NCI-H2227 (cell line): ENCODE measurements around the gene SC5D.
A peak's percentile ranks its signal among the peaks of the same experiment; 100 is the strongest.

Experiments
- DNase-seq: peaks from one replicate; lab custom pipeline; 2025; ENCODE audit not compliant: unreplicated experiment; lab: John Stamatoyannopoulos, UW

The SC5D gene

GRCh38 chr11:121328176-121328966 lies 35.8 kb downstream of the SC5D start:
- no peak for DNase-seq

- DNase-seq: no peak
Measured at GRCh38 chr11:121328967-121329679, 36.6 kb downstream of the SC5D start.

GRCh38 chr11:121329781-121330395 lies 37.3 kb downstream of the SC5D start:
- DNase-seq: no peak

- no peak for DNase-seq
Measured at GRCh38 chr11:121330614-121331435, 38.3 kb downstream of the SC5D start.

GRCh38 chr11:121334973-121335710 lies 42.6 kb downstream of the SC5D start:
- peak; percentile 37 for DNase-seq

- no peak for DNase-seq
Measured at GRCh38 chr11:121336279-121336937, 43.8 kb downstream of the SC5D start.

GRCh38 chr11:121337078-121337477 lies 44.5 kb downstream of the SC5D start:
- no peak for DNase-seq

GRCh38 chr11:121337740-121338272 lies 45.2 kb downstream of the SC5D start:
- DNase-seq: no peak

- DNase-seq: no peak
Measured at GRCh38 chr11:121338536-121338935, 46.0 kb downstream of the SC5D start.

GRCh38 chr11:121340032-121340580 lies 47.5 kb downstream of the SC5D start:
- DNase-seq: no peak

- no peak for DNase-seq
Measured at GRCh38 chr11:121341609-121342008, 49.0 kb downstream of the SC5D start.

- no peak for DNase-seq
Measured at GRCh38 chr11:121344824-121345223, 52.3 kb downstream of the SC5D start.

- no peak for DNase-seq
Measured at GRCh38 chr11:121347094-121347493, 54.5 kb downstream of the SC5D start.

- DNase-seq: no peak
Measured at GRCh38 chr11:121347813-121348212, 55.2 kb downstream of the SC5D start.

GRCh38 chr11:121348220-121348875 lies 55.8 kb downstream of the SC5D start:
- no peak for DNase-seq

- DNase-seq: no peak
Measured at GRCh38 chr11:121349790-121350189, 57.2 kb downstream of the SC5D start.

- DNase-seq: no peak
Measured at GRCh38 chr11:121350314-121351082, 57.9 kb downstream of the SC5D start.

- DNase-seq: no peak
Measured at GRCh38 chr11:121351083-121351630, 58.6 kb downstream of the SC5D start.
